ENCODE data around the gene MMP23B.
"Not testable (repeated sequence)": the region's sequence is repeated elsewhere in the genome, so short reads cannot be mapped to it uniquely, and the experiment has no call there.

MMP23B gene

GRCh38 chr1:1636621-1637478, 4.9 kb downstream of the MMP23B start:
- not testable (repeated sequence) for DNase-seq

- DNase-seq: not testable (repeated sequence)
Observed at GRCh38 chr1:1637479-1637875, 5.5 kb downstream of the MMP23B start.

- not testable (repeated sequence) for DNase-seq
Observed at GRCh38 chr1:1638528-1638927, 6.6 kb downstream of the MMP23B start.

- DNase-seq: not testable (repeated sequence)
Observed at GRCh38 chr1:1639368-1639767, 7.4 kb downstream of the MMP23B start.

GRCh38 chr1:1640081-1640480, 8.1 kb downstream of the MMP23B start:
- DNase-seq: not testable (repeated sequence)

GRCh38 chr1:1640711-1641461, 8.9 kb downstream of the MMP23B start:
- DNase-seq: not testable (repeated sequence)

GRCh38 chr1:1646326-1646725, 14.4 kb downstream of the MMP23B start:
- not testable (repeated sequence) for DNase-seq

- DNase-seq: not testable (repeated sequence)
Observed at GRCh38 chr1:1647567-1648241, 15.7 kb downstream of the MMP23B start.

- not testable (repeated sequence) for DNase-seq
Observed at GRCh38 chr1:1648265-1648664, 16.3 kb downstream of the MMP23B start.

GRCh38 chr1:1658583-1659549, 26.9 kb downstream of the MMP23B start, which contains the start of gene CDK11B:
Gene CDK11B (minus strand): TSS chr1:1659004. CDS start chr1:1657485, 1,519 bp downstream.
- peak; percentile 96 to 97 for DNase-seq

- DNase-seq: not testable (repeated sequence)
Observed at GRCh38 chr1:1662392-1662791, 30.4 kb downstream of the MMP23B start.

GRCh38 chr1:1662830-1663560, 31.0 kb downstream of the MMP23B start:
- DNase-seq: not testable (repeated sequence)

GRCh38 chr1:1664318-1664717, 32.3 kb downstream of the MMP23B start:
- DNase-seq: not testable (repeated sequence)

- DNase-seq: no peak
Observed at GRCh38 chr1:1664941-1665814, 33.2 kb downstream of the MMP23B start.

GRCh38 chr1:1665815-1666251, 33.9 kb downstream of the MMP23B start:
- peak in 1 of 2 donors; percentile 43 for DNase-seq

- DNase-seq: no peak
Observed at GRCh38 chr1:1666526-1666925, 34.6 kb downstream of the MMP23B start.

- no peak for DNase-seq
Observed at GRCh38 chr1:1669468-1670440, 37.8 kb downstream of the MMP23B start.

- DNase-seq: no peak
Observed at GRCh38 chr1:1670866-1671265, 38.9 kb downstream of the MMP23B start.

Data from CD4-positive, alpha-beta T cell treated with Interferon alpha-2 for 1 hour (primary cell).